HepG2 (cell line): ENCODE measurements around the gene SLC22A12. TPM values are rescaled to one million over a fixed set of nuclear protein-coding genes. Genes with fewer than 3 reads are reported as not detected.

Source experiments
- CCAR2 ChIP-seq: fragments of 200-400 bp; formaldehyde crosslinking; optimal IDR thresholded peaks from 2 replicates; pipeline ENCODE3; 2018; ENCODE audit warnings: low read depth, mild to moderate bottlenecking, low read length, moderate library complexity
- CEBPZ ChIP-seq: IDR thresholded peaks from 2 replicates; pipeline ENCODE4 v1.6.1; 2012; ENCODE audit warnings: low read length, improper control_type of control experiment
- CREB1 ChIP-seq, 2 experiments: fragments of 450-650 bp in 1 of 2; IDR thresholded peaks; 2 replicates each; pipeline ENCODE4 v1.6.1; 2016 to 2017; ENCODE audit warnings: control low read depth in 1 of 2, mild to moderate bottlenecking in 1 of 2, missing compliant biosample characterization in 1 of 2, missing genetic modification characterization in 1 of 2
- HDAC6 ChIP-seq: fragments of 200-600 bp; sonication (generic); IDR thresholded peaks from 2 replicates; pipeline ENCODE4 v1.7.0; 2017; ENCODE audit warnings: mild to moderate bottlenecking, antibody characterized with exemption, low read length, low read depth
- LRRFIP1 ChIP-seq: sonication (generic); formaldehyde crosslinking; conservative IDR thresholded peaks from 2 replicates; pipeline ENCODE4 v1.4.0; 2020; ENCODE audit warnings: missing genetic modification reagents
- SOX5 ChIP-seq: IDR thresholded peaks from 2 replicates; pipeline ENCODE4 v1.6.1; 2016; ENCODE audit warnings: borderline replicate concordance
- SPEN ChIP-seq: sonication (generic); formaldehyde crosslinking; IDR thresholded peaks from 2 replicates; pipeline ENCODE4 v1.5.1; 2020; ENCODE audit warnings: low read depth, mild to moderate bottlenecking, missing genetic modification reagents
- ZBTB1 ChIP-seq: sonication (generic); formaldehyde crosslinking; IDR thresholded peaks from 2 replicates; pipeline ENCODE4 v1.4.0; 2020; ENCODE audit warnings: missing genetic modification reagents, borderline replicate concordance
- ZNF10 ChIP-seq: sonication (generic); formaldehyde crosslinking; IDR thresholded peaks from 2 replicates; pipeline ENCODE4 v1.4.0; 2020; ENCODE audit warnings: mild to moderate bottlenecking, low read depth, missing genetic modification reagents, borderline replicate concordance
- ZNF512 ChIP-seq: sonication (generic); formaldehyde crosslinking; IDR thresholded peaks from 2 replicates; pipeline ENCODE4 v1.4.0; 2020; ENCODE audit warnings: mild to moderate bottlenecking, missing genetic modification reagents
- ZUFSP ChIP-seq: sonication (generic); formaldehyde crosslinking; IDR thresholded peaks from 2 replicates; pipeline ENCODE4 v1.9.0; 2021; ENCODE audit warnings: missing genetic modification reagents, mild to moderate bottlenecking, borderline replicate concordance
- polyA plus RNA-seq, 8 experiments: library from polyadenylated mRNA; depleted of rRNA in 3 of 8; stranded (reverse) in 7 of 8; unstranded in 1 of 8; fragments of >200 nt; fragmentation: Illumina TruSeq in 4 of 8; extraction: Trizol in 4 of 8; gene quantifications; 2 replicates each; pipeline versions ENCODE4 v1.2.1 to v1.2.3, GENCODE V29; 2011 to 2016; ENCODE audit warnings: low read depth in 4 of 8, missing spikeins in 1 of 8, mixed read lengths in 1 of 8; ENCODE audit not compliant: insufficient read depth in 1 of 8
- total RNA-seq, 5 experiments: library from RNA; depleted of rRNA; stranded (reverse); fragments of >200 nt; fragmentation: Illumina TruSeq; extraction: Trizol; gene quantifications; 2 replicates each; pipeline ENCODE4 v1.2.3, GENCODE V29; 2016; ENCODE audit warnings: low read depth in 1 of 5

The SLC22A12 gene
- total and polyA plus RNA-seq, 2 of the 13 experiments (the other 11 are each of a cell fraction or from before 2014, with no cell fraction given), result not detected

- TF ChIP-seq LRRFIP1 (CRISPR knock-in tag) (no peak), ZNF512 (no peak), ZBTB1 (CRISPR knock-in tag) (no peak), HDAC6 (no peak), ZUFSP (CRISPR knock-in tag) (no peak), SOX5 (CRISPR knock-in tag) (peak; percentile 99), CREB1 (IDR thresholded peaks at IDR 0.05) (peak; percentile 88), CREB1 (CRISPR knock-in tag; IDR thresholded peaks at IDR 0.05) (peak; percentile 89), CEBPZ (no peak), SPEN (CRISPR knock-in tag) (no peak), CCAR2 (no peak), ZNF10 (CRISPR knock-in tag) (no peak)
These were observed 24.7 kb upstream of the SLC22A12 start (continued) for GRCh38 chr11:64566042-64566914.
